Tibial nerve (tissue), 4 donors: ENCODE measurements around the gene MED31. TPM values are rescaled to one million over a fixed set of nuclear protein-coding genes. Genes with fewer than 3 reads are reported as not detected.

Experiments used
- DNase-seq, 2 donors: peaks; one replicate each; pipeline ENCODE4 v3.0.0-alpha.2; 2019; ENCODE audit warnings: low spot score in 2 of 2
- H3K27ac ChIP-seq, 4 donors: fragments of 200-600 bp; sonication (generic) in 3 of 4; one replicate each; pipeline ENCODE4 v1.5.1; 2017 to 2019; ENCODE audit warnings: mild to moderate bottlenecking in 1 of 4
- H3K27me3 ChIP-seq, 2 donors: fragments of 200-600 bp; sonication (generic) in 1 of 2; one replicate each; pipeline versions ENCODE4 v1.5.1 to v1.6.0; 2017 to 2019
- H3K36me3 ChIP-seq, 3 donors: fragments of 200-600 bp; sonication (generic); one replicate each; pipeline ENCODE4 v1.5.1; 2018 to 2019
- H3K4me1 ChIP-seq, 4 donors: fragments of 200-600 bp; sonication (generic) in 3 of 4; one replicate each; pipeline ENCODE4 v1.5.1; 2017 to 2019
- H3K4me3 ChIP-seq, 4 donors: fragments of 200-600 bp; sonication (generic) in 3 of 4; one replicate each; pipeline ENCODE4 v1.5.1; 2017 to 2019; ENCODE audit warnings: mild to moderate bottlenecking in 1 of 4, moderate library complexity in 1 of 4
- H3K9me3 ChIP-seq, 4 donors: fragments of 200-600 bp; sonication (generic) in 3 of 4; one replicate each; pipeline ENCODE4 v1.5.1; 2017 to 2019
- EP300 ChIP-seq, 2 donors: sonication (generic); formaldehyde crosslinking; IDR thresholded peaks; one replicate each; pipeline ENCODE4 v1.6.1; 2017; ENCODE audit warnings: antibody characterized with exemption in 2 of 2, mild to moderate bottlenecking in 1 of 2
- POLR2A ChIP-seq, 2 donors: fragments of 450-650 bp; IDR thresholded peaks; one replicate each; pipeline ENCODE4 v1.6.1; 2017; ENCODE audit warnings: antibody characterized with exemption in 2 of 2, mild to moderate bottlenecking in 2 of 2, moderate library complexity in 2 of 2
- WGBS, 2 donors: methylation state at CpG; one replicate each; pipeline ENCODE4 v1.1.5; 2018; 5-methylcytosine and 5-hydroxymethylcytosine counted together
- total RNA-seq, 4 donors: library from RNA; depleted of rRNA; stranded (reverse); fragments of >200 nt; gene quantifications; one replicate each; pipeline ENCODE4 v1.1.0, GENCODE V29; 2016
- TF ChIP-seq, protein P1 (sequence below), 5 experiments: fragments of 200-600 bp in 3 of 5; fragments of 450-650 bp in 2 of 5; sonication (generic) in 3 of 5; IDR thresholded peaks; one replicate each; pipeline ENCODE4 v1.5.1; 2016 to 2019; ENCODE audit warnings: antibody characterized with exemption in 5 of 5, mild to moderate bottlenecking in 3 of 5, moderate library complexity in 2 of 5

The MED31 gene
- total RNA-seq, 4 donors from 2014 or later = 4.5 to 12.6 (median 6.6) TPM

DNA sequence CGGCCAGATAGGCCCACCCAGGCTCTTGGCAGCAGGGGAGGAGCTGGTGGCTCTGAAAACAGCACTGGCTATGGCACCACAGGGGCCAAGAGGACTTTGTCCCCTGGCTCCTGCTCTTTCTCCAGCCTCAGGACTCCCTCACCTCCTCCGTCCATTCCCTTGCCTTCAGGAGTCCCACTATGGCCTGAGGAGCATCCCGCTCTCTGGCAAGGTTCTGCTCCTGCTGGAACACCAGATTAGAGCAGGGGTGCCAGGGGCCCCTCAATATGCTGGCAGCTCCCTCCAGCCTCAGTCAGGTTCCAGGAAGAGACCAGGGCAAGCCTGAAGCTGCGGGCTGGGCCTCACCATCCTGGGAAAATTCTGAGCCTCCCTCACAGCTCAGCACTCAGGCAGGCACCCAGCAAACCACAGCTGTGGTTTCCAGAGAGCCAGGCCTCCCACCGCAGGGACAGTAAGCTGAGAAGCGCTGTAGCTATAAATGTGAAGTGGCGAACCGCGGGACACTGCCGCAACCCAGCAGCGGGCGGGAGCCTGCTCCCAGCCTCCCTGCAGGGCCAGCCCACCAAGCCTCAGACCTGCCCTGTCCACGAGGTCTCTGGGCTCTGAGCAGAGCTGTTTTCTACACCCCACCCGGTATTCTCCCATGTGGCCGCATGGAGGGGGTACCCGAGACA lies 25.9 kb upstream of the MED31 start:
- peaks cover 0 to 22% of the 10 kb centered on the region in 2 donors for H3K27me3 ChIP-seq
- WGBS, 2 donors = 46 to 60% methylated on average over 9 to 16 of the region's 16 CpGs
- H3K27ac ChIP-seq = no peak overlapping the region
- TF ChIP-seq POLR2A (IDR thresholded peaks at IDR 0.05) = no peak
- TF ChIP-seq, protein P1, sequence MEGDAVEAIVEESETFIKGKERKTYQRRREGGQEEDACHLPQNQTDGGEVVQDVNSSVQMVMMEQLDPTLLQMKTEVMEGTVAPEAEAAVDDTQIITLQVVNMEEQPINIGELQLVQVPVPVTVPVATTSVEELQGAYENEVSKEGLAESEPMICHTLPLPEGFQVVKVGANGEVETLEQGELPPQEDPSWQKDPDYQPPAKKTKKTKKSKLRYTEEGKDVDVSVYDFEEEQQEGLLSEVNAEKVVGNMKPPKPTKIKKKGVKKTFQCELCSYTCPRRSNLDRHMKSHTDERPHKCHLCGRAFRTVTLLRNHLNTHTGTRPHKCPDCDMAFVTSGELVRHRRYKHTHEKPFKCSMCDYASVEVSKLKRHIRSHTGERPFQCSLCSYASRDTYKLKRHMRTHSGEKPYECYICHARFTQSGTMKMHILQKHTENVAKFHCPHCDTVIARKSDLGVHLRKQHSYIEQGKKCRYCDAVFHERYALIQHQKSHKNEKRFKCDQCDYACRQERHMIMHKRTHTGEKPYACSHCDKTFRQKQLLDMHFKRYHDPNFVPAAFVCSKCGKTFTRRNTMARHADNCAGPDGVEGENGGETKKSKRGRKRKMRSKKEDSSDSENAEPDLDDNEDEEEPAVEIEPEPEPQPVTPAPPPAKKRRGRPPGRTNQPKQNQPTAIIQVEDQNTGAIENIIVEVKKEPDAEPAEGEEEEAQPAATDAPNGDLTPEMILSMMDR (IDR thresholded peaks at IDR 0.05) = no peak
- TF ChIP-seq EP300 (IDR thresholded peaks at IDR 0.05) = no peak
- H3K9me3 ChIP-seq = no peaks in the 10 kb centered on the region
- DNase-seq = no peak
- no peaks in the 10 kb centered on the region for H3K36me3 ChIP-seq
- H3K4me1 ChIP-seq = no peaks in the 10 kb centered on the region
- H3K4me3 ChIP-seq = no peak overlapping the region

DNA sequence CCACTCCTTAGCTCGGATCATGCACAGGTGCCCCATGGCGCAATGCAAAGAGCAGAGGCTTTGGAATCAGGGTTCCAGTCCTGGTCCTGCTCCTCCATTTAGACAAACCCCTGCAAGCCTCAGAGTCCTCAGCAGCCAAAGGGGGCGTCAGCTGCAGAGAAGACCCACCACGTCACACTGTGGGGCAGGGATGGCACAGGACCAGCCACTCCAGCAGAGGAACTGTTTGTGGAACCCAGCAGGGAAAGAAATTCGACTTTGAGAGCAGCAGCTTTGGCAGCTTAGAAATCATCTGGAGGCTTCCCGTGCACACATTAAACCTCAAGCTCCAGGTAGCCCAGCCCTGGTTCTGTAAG lies 25.4 kb upstream of the MED31 start:
- TF ChIP-seq, protein P1 (IDR thresholded peaks at IDR 0.05) = no peak
- TF ChIP-seq POLR2A (IDR thresholded peaks at IDR 0.05) (no peak), EP300 (IDR thresholded peaks at IDR 0.05) (no peak)
- WGBS, 2 donors = 70 to 80% methylated on average over 6 of the region's 6 CpGs
- Histone ChIP-seq H3K4me1 (no peaks in the 10 kb centered on the region), H3K27ac (no peak overlapping the region), H3K36me3 (no peaks in the 10 kb centered on the region), H3K4me3 (no peak overlapping the region), H3K27me3 (peaks cover 0 to 22% of the 10 kb centered on the region in 2 donors), H3K9me3 (no peaks in the 10 kb centered on the region)
- no peak for DNase-seq

DNA sequence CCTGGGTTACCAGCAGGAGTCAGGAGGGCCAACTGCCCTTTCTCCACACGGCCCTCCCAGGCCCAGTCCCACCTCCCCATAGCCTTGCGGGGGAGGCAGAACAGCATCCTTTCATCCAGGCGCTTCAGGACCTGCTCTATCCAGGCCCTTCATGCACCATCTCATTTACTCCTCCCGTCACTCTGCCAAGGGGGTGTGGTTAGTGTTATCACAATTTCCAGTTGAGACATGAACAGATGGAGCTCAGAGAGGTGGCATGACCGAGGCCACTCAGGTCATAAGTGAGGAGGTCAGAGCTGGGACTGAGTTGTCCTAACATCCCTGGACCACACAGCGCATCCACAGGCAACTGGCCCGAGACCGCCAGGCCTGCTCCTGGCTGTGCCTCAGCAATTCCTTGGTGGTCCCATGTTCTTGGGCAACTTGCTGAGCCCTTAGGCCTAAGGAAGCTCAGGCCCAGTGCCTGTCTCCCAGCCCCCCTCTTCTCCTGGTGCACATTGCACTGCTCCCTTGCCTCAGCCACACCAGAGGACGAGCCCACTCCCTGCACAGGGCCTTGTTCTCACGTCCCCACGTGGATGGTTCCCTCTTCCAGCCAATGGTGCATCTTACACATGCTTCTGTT lies 23.9 kb upstream of the MED31 start:
- 78 to 80% methylated on average over 11 of the region's 11 CpGs for WGBS, 2 donors
- Histone ChIP-seq H3K36me3 (no peaks in the 10 kb centered on the region), H3K9me3 (no peaks in the 10 kb centered on the region), H3K27me3 (peaks cover 0 to 22% of the 10 kb centered on the region in 2 donors), H3K4me1 (no peaks in the 10 kb centered on the region), H3K4me3 (no peak overlapping the region), H3K27ac (no peak overlapping the region)
- TF ChIP-seq POLR2A (IDR thresholded peaks at IDR 0.05) (no peak), EP300 (IDR thresholded peaks at IDR 0.05) (no peak)
- TF ChIP-seq, protein P1 (IDR thresholded peaks at IDR 0.05) = no peak
- no peak for DNase-seq

GRCh38 chr17:6674586-6674985 lies 23.2 kb upstream of the MED31 start:
- H3K9me3 ChIP-seq = no peaks in the 10 kb centered on the region
- H3K4me3 ChIP-seq = no peak overlapping the region
- no peak overlapping the region for H3K27ac ChIP-seq
- TF ChIP-seq, protein P1 (IDR thresholded peaks at IDR 0.05) = no peak
- TF ChIP-seq EP300 (IDR thresholded peaks at IDR 0.05) (no peak), POLR2A (IDR thresholded peaks at IDR 0.05) (no peak)
- no peaks in the 10 kb centered on the region for H3K4me1 ChIP-seq
- WGBS, 2 donors = 95% methylated on average over 10 to 12 of the region's 13 CpGs
- no peak for DNase-seq
- H3K27me3 ChIP-seq = peaks cover 0 to 26% of the 10 kb centered on the region in 2 donors
- no peaks in the 10 kb centered on the region for H3K36me3 ChIP-seq

- Histone ChIP-seq H3K4me3 (no peak overlapping the region), H3K27me3 (peaks cover 0 to 23% of the 10 kb centered on the region in 2 donors), H3K36me3 (no peaks in the 10 kb centered on the region), H3K27ac (no peak overlapping the region), H3K4me1 (peaks cover 0 to 3% (median 0%) of the 10 kb centered on the region in 4 donors), H3K9me3 (no peaks in the 10 kb centered on the region)
- DNase-seq = no peak
- WGBS, 2 donors = 71 to 90% methylated on average over 5 to 6 of the region's 7 CpGs
- no peak for TF ChIP-seq POLR2A (IDR thresholded peaks at IDR 0.05)
Measured at GRCh38 chr17:6671431-6671830, 20.0 kb upstream of the MED31 start.
